Measurements from ENCODE around the gene CACNA1A.

- TF ChIP-seq, protein P1, sequence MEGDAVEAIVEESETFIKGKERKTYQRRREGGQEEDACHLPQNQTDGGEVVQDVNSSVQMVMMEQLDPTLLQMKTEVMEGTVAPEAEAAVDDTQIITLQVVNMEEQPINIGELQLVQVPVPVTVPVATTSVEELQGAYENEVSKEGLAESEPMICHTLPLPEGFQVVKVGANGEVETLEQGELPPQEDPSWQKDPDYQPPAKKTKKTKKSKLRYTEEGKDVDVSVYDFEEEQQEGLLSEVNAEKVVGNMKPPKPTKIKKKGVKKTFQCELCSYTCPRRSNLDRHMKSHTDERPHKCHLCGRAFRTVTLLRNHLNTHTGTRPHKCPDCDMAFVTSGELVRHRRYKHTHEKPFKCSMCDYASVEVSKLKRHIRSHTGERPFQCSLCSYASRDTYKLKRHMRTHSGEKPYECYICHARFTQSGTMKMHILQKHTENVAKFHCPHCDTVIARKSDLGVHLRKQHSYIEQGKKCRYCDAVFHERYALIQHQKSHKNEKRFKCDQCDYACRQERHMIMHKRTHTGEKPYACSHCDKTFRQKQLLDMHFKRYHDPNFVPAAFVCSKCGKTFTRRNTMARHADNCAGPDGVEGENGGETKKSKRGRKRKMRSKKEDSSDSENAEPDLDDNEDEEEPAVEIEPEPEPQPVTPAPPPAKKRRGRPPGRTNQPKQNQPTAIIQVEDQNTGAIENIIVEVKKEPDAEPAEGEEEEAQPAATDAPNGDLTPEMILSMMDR (IDR thresholded peaks at IDR 0.05; ENCODE audit: low read length), result no peak
- TF ChIP-seq EZH2 (IDR thresholded peaks at IDR 0.05; ENCODE audit: borderline replicate concordance, low read length), result no peak
Observed at GRCh38 chr19:13255041-13255718, 251.1 kb downstream of the CACNA1A start.
